Measurements from ENCODE around the gene PNPO.

Gene PNPO

GRCh38 chr17:47952171-47953021 lies 11.0 kb downstream of the PNPO start:
- FAIRE-seq = no peak

- no peak for FAIRE-seq
Measured at GRCh38 chr17:47953909-47954308, 12.5 kb downstream of the PNPO start.

- FAIRE-seq = no peak
Measured at GRCh38 chr17:47955497-47956461, 14.4 kb downstream of the PNPO start.

GRCh38 chr17:47956791-47957590 lies 15.6 kb downstream of the PNPO start:
- FAIRE-seq = no peak

GRCh38 chr17:47957591-47958490 lies 16.5 kb downstream of the PNPO start, which contains the start of gene PRR15L:
Gene PRR15L, minus strand, starts transcription at chr17:47957883. Its CDS starts 4,649 bp downstream, at chr17:47953234.
- no peak for FAIRE-seq

GRCh38 chr17:47959825-47960655 lies 18.7 kb downstream of the PNPO start:
- FAIRE-seq = no peak

- FAIRE-seq = no peak
Measured at GRCh38 chr17:47961406-47961805, 20.0 kb downstream of the PNPO start.

GRCh38 chr17:47962901-47963300 lies 21.5 kb downstream of the PNPO start:
- no peak for FAIRE-seq

- no peak for FAIRE-seq
Measured at GRCh38 chr17:47964856-47965255, 23.5 kb downstream of the PNPO start.

GRCh38 chr17:47966079-47966519 lies 24.7 kb downstream of the PNPO start:
- FAIRE-seq = no peak

- no peak for FAIRE-seq
Measured at GRCh38 chr17:47967607-47968252, 26.4 kb downstream of the PNPO start.

- FAIRE-seq = no peak
Measured at GRCh38 chr17:47968836-47969235, 27.5 kb downstream of the PNPO start.

GRCh38 chr17:47969930-47970724 lies 28.8 kb downstream of the PNPO start:
- FAIRE-seq = no peak

- peak; percentile 99 for FAIRE-seq
Measured at GRCh38 chr17:47970725-47971499, 29.5 kb downstream of the PNPO start, which contains the start of gene CDK5RAP3. Gene CDK5RAP3, plus strand, starts transcription at chr17:47971113. Its CDS starts 34 bp downstream, at chr17:47971147.

- FAIRE-seq = no peak
Measured at GRCh38 chr17:47973541-47973940, 32.2 kb downstream of the PNPO start.

GRCh38 chr17:47975189-47975822 lies 33.9 kb downstream of the PNPO start:
- FAIRE-seq = no peak

- no peak for FAIRE-seq
Measured at GRCh38 chr17:47975823-47976205, 34.4 kb downstream of the PNPO start.

GRCh38 chr17:47978324-47978723 lies 37.0 kb downstream of the PNPO start:
- FAIRE-seq = no peak

Measured in G401.6 (cell line).